HL-60 (cell line): Measurements from ENCODE around the gene FKRP.

Experiments used
- CTCF ChIP-seq: IDR thresholded peaks from one replicate; pipeline ENCODE4 v1.5.1; 2011; ENCODE audit warnings: low read length, control low read depth, inconsistent platforms; ENCODE audit not compliant: insufficient read depth
- GABPA ChIP-seq: IDR thresholded peaks from 2 replicates; pipeline ENCODE4 v1.6.1; 2012; ENCODE audit warnings: low read depth
- POLR2AphosphoS5 ChIP-seq: IDR thresholded peaks from 2 replicates; pipeline ENCODE4 v1.6.1; 2012; ENCODE audit warnings: low read depth
- SPI1 ChIP-seq: IDR thresholded peaks from 2 replicates; pipeline ENCODE4 v1.6.1; 2012; ENCODE audit warnings: low read depth, mild to moderate bottlenecking, borderline replicate concordance
- TF ChIP-seq, protein P1 (sequence below): IDR thresholded peaks from 2 replicates; pipeline ENCODE4 v1.6.1; 2012; ENCODE audit warnings: low read depth; ENCODE audit not compliant: insufficient replicate concordance

- TF ChIP-seq CTCF: no peak
- no peak for TF ChIP-seq POLR2AphosphoS5
- no peak for TF ChIP-seq GABPA
- TF ChIP-seq, protein P1, sequence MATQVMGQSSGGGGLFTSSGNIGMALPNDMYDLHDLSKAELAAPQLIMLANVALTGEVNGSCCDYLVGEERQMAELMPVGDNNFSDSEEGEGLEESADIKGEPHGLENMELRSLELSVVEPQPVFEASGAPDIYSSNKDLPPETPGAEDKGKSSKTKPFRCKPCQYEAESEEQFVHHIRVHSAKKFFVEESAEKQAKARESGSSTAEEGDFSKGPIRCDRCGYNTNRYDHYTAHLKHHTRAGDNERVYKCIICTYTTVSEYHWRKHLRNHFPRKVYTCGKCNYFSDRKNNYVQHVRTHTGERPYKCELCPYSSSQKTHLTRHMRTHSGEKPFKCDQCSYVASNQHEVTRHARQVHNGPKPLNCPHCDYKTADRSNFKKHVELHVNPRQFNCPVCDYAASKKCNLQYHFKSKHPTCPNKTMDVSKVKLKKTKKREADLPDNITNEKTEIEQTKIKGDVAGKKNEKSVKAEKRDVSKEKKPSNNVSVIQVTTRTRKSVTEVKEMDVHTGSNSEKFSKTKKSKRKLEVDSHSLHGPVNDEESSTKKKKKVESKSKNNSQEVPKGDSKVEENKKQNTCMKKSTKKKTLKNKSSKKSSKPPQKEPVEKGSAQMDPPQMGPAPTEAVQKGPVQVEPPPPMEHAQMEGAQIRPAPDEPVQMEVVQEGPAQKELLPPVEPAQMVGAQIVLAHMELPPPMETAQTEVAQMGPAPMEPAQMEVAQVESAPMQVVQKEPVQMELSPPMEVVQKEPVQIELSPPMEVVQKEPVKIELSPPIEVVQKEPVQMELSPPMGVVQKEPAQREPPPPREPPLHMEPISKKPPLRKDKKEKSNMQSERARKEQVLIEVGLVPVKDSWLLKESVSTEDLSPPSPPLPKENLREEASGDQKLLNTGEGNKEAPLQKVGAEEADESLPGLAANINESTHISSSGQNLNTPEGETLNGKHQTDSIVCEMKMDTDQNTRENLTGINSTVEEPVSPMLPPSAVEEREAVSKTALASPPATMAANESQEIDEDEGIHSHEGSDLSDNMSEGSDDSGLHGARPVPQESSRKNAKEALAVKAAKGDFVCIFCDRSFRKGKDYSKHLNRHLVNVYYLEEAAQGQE: no peak
- no peak for TF ChIP-seq SPI1
Observed at GRCh38 chr19:46716672-46717033, 29.2 kb upstream of the FKRP start.
